ENCODE measurements around the gene VAV1.
A peak's percentile ranks its signal among the peaks of the same experiment; 100 is the strongest.

Gene VAV1

GRCh38 chr19:6848986-6849385 lies 76.5 kb downstream of the VAV1 start:
- Histone ChIP-seq H3K9ac (ENCODE audit: low read length) (no peak overlapping the region), H3K36me3 (ENCODE audit: insufficient read depth, low read length) (no peaks in the 10 kb centered on the region), H3K4me1 (ENCODE audit: insufficient read depth, low read length) (no peaks in the 10 kb centered on the region), H3K9me3 (ENCODE audit: low read length) (no peaks in the 10 kb centered on the region), H3K27me3 (ENCODE audit: control insufficient read depth in 1 of 2, insufficient read depth in 2 of 2, low read length in 2 of 2) (no peaks in the 10 kb centered on the region), H3K27ac (ENCODE audit: low read depth, low read length) (no peak overlapping the region), H3K4me3 (ENCODE audit: low read depth in 1 of 2, low read length in 2 of 2) (no peak overlapping the region)

- Histone ChIP-seq H3K4me3 (ENCODE audit: low read depth in 1 of 2, low read length in 2 of 2) (no peak overlapping the region), H3K4me1 (ENCODE audit: insufficient read depth, low read length) (no peaks in the 10 kb centered on the region), H3K27ac (ENCODE audit: low read depth, low read length) (no peak overlapping the region), H3K9ac (ENCODE audit: low read length) (no peak overlapping the region), H3K36me3 (ENCODE audit: insufficient read depth, low read length) (no peaks in the 10 kb centered on the region), H3K9me3 (ENCODE audit: low read length) (no peaks in the 10 kb centered on the region), H3K27me3 (ENCODE audit: control insufficient read depth in 1 of 2, insufficient read depth in 2 of 2, low read length in 2 of 2) (no peaks in the 10 kb centered on the region)
These were observed 77.4 kb downstream of the VAV1 start for GRCh38 chr19:6849876-6850275.

GRCh38 chr19:6851359-6851758 lies 78.9 kb downstream of the VAV1 start:
- Histone ChIP-seq H3K36me3 (ENCODE audit: insufficient read depth, low read length) (no peaks in the 10 kb centered on the region), H3K9ac (ENCODE audit: low read length) (no peak overlapping the region), H3K4me3 (ENCODE audit: low read depth in 1 of 2, low read length in 2 of 2) (no peak overlapping the region), H3K27ac (ENCODE audit: low read depth, low read length) (no peak overlapping the region), H3K27me3 (ENCODE audit: control insufficient read depth in 1 of 2, insufficient read depth in 2 of 2, low read length in 2 of 2) (no peaks in the 10 kb centered on the region), H3K9me3 (ENCODE audit: low read length) (no peaks in the 10 kb centered on the region), H3K4me1 (ENCODE audit: insufficient read depth, low read length) (no peaks in the 10 kb centered on the region)

GRCh38 chr19:6852001-6852400 lies 79.5 kb downstream of the VAV1 start:
- Histone ChIP-seq H3K9me3 (ENCODE audit: low read length) (no peaks in the 10 kb centered on the region), H3K9ac (ENCODE audit: low read length) (no peak overlapping the region), H3K27me3 (ENCODE audit: control insufficient read depth in 1 of 2, insufficient read depth in 2 of 2, low read length in 2 of 2) (no peaks in the 10 kb centered on the region), H3K36me3 (ENCODE audit: insufficient read depth, low read length) (no peaks in the 10 kb centered on the region), H3K4me1 (ENCODE audit: insufficient read depth, low read length) (no peaks in the 10 kb centered on the region), H3K4me3 (ENCODE audit: low read depth in 1 of 2, low read length in 2 of 2) (no peak overlapping the region), H3K27ac (ENCODE audit: low read depth, low read length) (no peak overlapping the region)

GRCh38 chr19:6853868-6854267 lies 81.4 kb downstream of the VAV1 start:
- H3K4me1 ChIP-seq (ENCODE audit: insufficient read depth, low read length), result no peaks in the 10 kb centered on the region
- H3K27ac ChIP-seq (ENCODE audit: low read depth, low read length), result no peak overlapping the region
- no peaks in the 10 kb centered on the region for H3K9me3 ChIP-seq (ENCODE audit: low read length)
- H3K9ac ChIP-seq (ENCODE audit: low read length), result no peak overlapping the region
- H3K4me3 ChIP-seq (ENCODE audit: low read depth in 1 of 2, low read length in 2 of 2), result no peak overlapping the region
- no peaks in the 10 kb centered on the region for H3K36me3 ChIP-seq (ENCODE audit: insufficient read depth, low read length)
- no peaks in the 10 kb centered on the region for H3K27me3 ChIP-seq (ENCODE audit: control insufficient read depth in 1 of 2, insufficient read depth in 2 of 2, low read length in 2 of 2)

- no peaks in the 10 kb centered on the region for H3K36me3 ChIP-seq (ENCODE audit: insufficient read depth, low read length)
- H3K9ac ChIP-seq (ENCODE audit: low read length), result no peak overlapping the region
- H3K4me1 ChIP-seq (ENCODE audit: insufficient read depth, low read length), result no peaks in the 10 kb centered on the region
- H3K27ac ChIP-seq (ENCODE audit: low read depth, low read length), result no peak overlapping the region
- H3K27me3 ChIP-seq (ENCODE audit: control insufficient read depth in 1 of 2, insufficient read depth in 2 of 2, low read length in 2 of 2), result no peaks in the 10 kb centered on the region
- H3K4me3 ChIP-seq (ENCODE audit: low read depth in 1 of 2, low read length in 2 of 2), result no peak overlapping the region
- no peaks in the 10 kb centered on the region for H3K9me3 ChIP-seq (ENCODE audit: low read length)
These were observed 82.2 kb downstream of the VAV1 start for GRCh38 chr19:6854758-6855157.

GRCh38 chr19:6856749-6857372 lies 84.4 kb downstream of the VAV1 start:
- H3K9me3 ChIP-seq (ENCODE audit: low read length), result no peaks in the 10 kb centered on the region
- H3K4me1 ChIP-seq (ENCODE audit: insufficient read depth, low read length), result no peaks in the 10 kb centered on the region
- H3K36me3 ChIP-seq (ENCODE audit: insufficient read depth, low read length), result no peaks in the 10 kb centered on the region
- no peak overlapping the region for H3K27ac ChIP-seq (ENCODE audit: low read depth, low read length)
- H3K4me3 ChIP-seq (ENCODE audit: low read depth in 1 of 2, low read length in 2 of 2), result no peak overlapping the region
- H3K9ac ChIP-seq (ENCODE audit: low read length), result no peak overlapping the region
- no peaks in the 10 kb centered on the region for H3K27me3 ChIP-seq (ENCODE audit: control insufficient read depth in 1 of 2, insufficient read depth in 2 of 2, low read length in 2 of 2)

- H3K4me3 ChIP-seq (ENCODE audit: low read depth in 1 of 2, low read length in 2 of 2), result no peak overlapping the region
- no peaks in the 10 kb centered on the region for H3K9me3 ChIP-seq (ENCODE audit: low read length)
- no peaks in the 10 kb centered on the region for H3K36me3 ChIP-seq (ENCODE audit: insufficient read depth, low read length)
- no peak overlapping the region for H3K27ac ChIP-seq (ENCODE audit: low read depth, low read length)
- peaks cover 4% of the 10 kb centered on the region for H3K4me1 ChIP-seq (ENCODE audit: insufficient read depth, low read length)
- H3K9ac ChIP-seq (ENCODE audit: low read length), result no peak overlapping the region
- H3K27me3 ChIP-seq (ENCODE audit: control insufficient read depth in 1 of 2, insufficient read depth in 2 of 2, low read length in 2 of 2), result no peaks in the 10 kb centered on the region
These were observed 89.3 kb downstream of the VAV1 start for GRCh38 chr19:6861683-6862286.

- H3K27ac ChIP-seq (ENCODE audit: low read depth, low read length), result no peak overlapping the region
- H3K4me3 ChIP-seq (ENCODE audit: low read depth in 1 of 2, low read length in 2 of 2), result peak overlapping the region; percentile 27 to 38
- H3K9me3 ChIP-seq (ENCODE audit: low read length), result no peaks in the 10 kb centered on the region
These were observed 90.2 kb downstream of the VAV1 start for GRCh38 chr19:6862673-6863078.

GRCh38 chr19:6864325-6864940 lies 91.9 kb downstream of the VAV1 start:
- Histone ChIP-seq H3K9ac (ENCODE audit: low read length) (no peak overlapping the region), H3K9me3 (ENCODE audit: low read length) (no peaks in the 10 kb centered on the region), H3K27ac (ENCODE audit: low read depth, low read length) (no peak overlapping the region), H3K27me3 (ENCODE audit: control insufficient read depth in 1 of 2, insufficient read depth in 2 of 2, low read length in 2 of 2) (no peaks in the 10 kb centered on the region), H3K4me1 (ENCODE audit: insufficient read depth, low read length) (peaks cover 4% of the 10 kb centered on the region), H3K36me3 (ENCODE audit: insufficient read depth, low read length) (no peaks in the 10 kb centered on the region), H3K4me3 (ENCODE audit: low read depth in 1 of 2, low read length in 2 of 2) (no peak overlapping the region)

More at GRCh38 chr19:6862673-6863078, 90.2 kb downstream of the VAV1 start:
- no peaks in the 10 kb centered on the region for H3K27me3 ChIP-seq (ENCODE audit: control insufficient read depth in 1 of 2, insufficient read depth in 2 of 2, low read length in 2 of 2)
- H3K36me3 ChIP-seq (ENCODE audit: insufficient read depth, low read length), result no peaks in the 10 kb centered on the region
- no peak overlapping the region for H3K9ac ChIP-seq (ENCODE audit: low read length)
- H3K4me1 ChIP-seq (ENCODE audit: insufficient read depth, low read length), result peaks cover 4% of the 10 kb centered on the region

- Histone ChIP-seq H3K36me3 (ENCODE audit: insufficient read depth, low read length) (no peaks in the 10 kb centered on the region), H3K27ac (ENCODE audit: low read depth, low read length) (no peak overlapping the region), H3K9me3 (ENCODE audit: low read length) (no peaks in the 10 kb centered on the region), H3K27me3 (ENCODE audit: control insufficient read depth in 1 of 2, insufficient read depth in 2 of 2, low read length in 2 of 2) (no peaks in the 10 kb centered on the region), H3K4me1 (ENCODE audit: insufficient read depth, low read length) (peaks cover 4% of the 10 kb centered on the region), H3K9ac (ENCODE audit: low read length) (no peak overlapping the region), H3K4me3 (ENCODE audit: low read depth in 1 of 2, low read length in 2 of 2) (no peak overlapping the region)
These were observed 93.3 kb downstream of the VAV1 start for GRCh38 chr19:6865849-6866248.

GRCh38 chr19:6866741-6867151 lies 94.2 kb downstream of the VAV1 start:
- H3K27ac ChIP-seq (ENCODE audit: low read depth, low read length), result no peak overlapping the region
- no peaks in the 10 kb centered on the region for H3K27me3 ChIP-seq (ENCODE audit: control insufficient read depth in 1 of 2, insufficient read depth in 2 of 2, low read length in 2 of 2)
- peaks cover 4% of the 10 kb centered on the region for H3K4me1 ChIP-seq (ENCODE audit: insufficient read depth, low read length)
- no peaks in the 10 kb centered on the region for H3K9me3 ChIP-seq (ENCODE audit: low read length)
- no peak overlapping the region for H3K9ac ChIP-seq (ENCODE audit: low read length)
- no peak overlapping the region for H3K4me3 ChIP-seq (ENCODE audit: low read depth in 1 of 2, low read length in 2 of 2)
- H3K36me3 ChIP-seq (ENCODE audit: insufficient read depth, low read length), result no peaks in the 10 kb centered on the region
